ENCODE measurements around the gene NFKB1.

The NFKB1 gene

GRCh38 chr4:102500696-102501446 lies at the start of gene NFKB1:
Gene NFKB1, plus strand, starts transcription at chr4:102501359. Its CDS starts 24,160 bp downstream, at chr4:102525519.
- in situ Hi-C loops (cut with HindIII; ENCODE audit: low sequenced_read_pairs), result no loop called here
- TF ChIP-seq CTCF (IDR thresholded peaks at IDR 0.05; ENCODE audit: low read depth, low read length), result no peak
- DNase-seq (ENCODE audit: low read depth, low spot score), result peak; percentile 71
- peak within 1 kb of the TSS; percentile 88 for H3K4me3 ChIP-seq (ENCODE audit: low read depth, low read length)

DNA sequence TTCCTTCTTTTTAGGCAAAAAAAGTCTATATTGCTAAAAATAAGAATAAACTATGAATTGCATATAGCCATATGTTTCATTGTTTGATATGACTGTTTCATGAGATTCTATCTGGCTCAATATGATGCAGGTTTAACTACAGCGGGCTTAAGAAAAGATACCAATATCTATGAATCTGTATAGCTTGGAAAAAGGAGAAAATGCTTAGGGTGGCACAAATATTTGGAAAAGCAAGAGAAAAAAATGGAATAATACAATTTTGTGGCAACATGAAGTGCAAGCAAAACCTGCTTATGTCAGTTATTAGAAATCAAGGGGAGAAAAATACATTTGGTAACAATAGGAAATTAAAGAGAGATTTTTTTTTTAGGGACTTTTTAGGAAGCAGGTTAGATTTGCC lies 48.3 kb upstream of the NFKB1 start:
- TF ChIP-seq CTCF (IDR thresholded peaks at IDR 0.05; ENCODE audit: low read depth, low read length), result no peak
- in situ Hi-C loops (cut with HindIII; ENCODE audit: low sequenced_read_pairs), result no loop called here
- no peak for DNase-seq (ENCODE audit: low read depth, low spot score)
- no peak overlapping the region for H3K4me3 ChIP-seq (ENCODE audit: low read depth, low read length)

GRCh38 chr4:102453827-102454226 lies 47.3 kb upstream of the NFKB1 start:
- DNase-seq (ENCODE audit: low read depth, low spot score), result no peak
- in situ Hi-C loops (cut with HindIII; ENCODE audit: low sequenced_read_pairs), result no loop called here
- no peak overlapping the region for H3K4me3 ChIP-seq (ENCODE audit: low read depth, low read length)
- no peak for TF ChIP-seq CTCF (IDR thresholded peaks at IDR 0.05; ENCODE audit: low read depth, low read length)

GRCh38 chr4:102454268-102454667 lies 46.9 kb upstream of the NFKB1 start:
- no peak for TF ChIP-seq CTCF (IDR thresholded peaks at IDR 0.05; ENCODE audit: low read depth, low read length)
- H3K4me3 ChIP-seq (ENCODE audit: low read depth, low read length), result no peak overlapping the region
- in situ Hi-C loops (cut with HindIII; ENCODE audit: low sequenced_read_pairs), result no loop called here
- DNase-seq (ENCODE audit: low read depth, low spot score), result no peak

DNA sequence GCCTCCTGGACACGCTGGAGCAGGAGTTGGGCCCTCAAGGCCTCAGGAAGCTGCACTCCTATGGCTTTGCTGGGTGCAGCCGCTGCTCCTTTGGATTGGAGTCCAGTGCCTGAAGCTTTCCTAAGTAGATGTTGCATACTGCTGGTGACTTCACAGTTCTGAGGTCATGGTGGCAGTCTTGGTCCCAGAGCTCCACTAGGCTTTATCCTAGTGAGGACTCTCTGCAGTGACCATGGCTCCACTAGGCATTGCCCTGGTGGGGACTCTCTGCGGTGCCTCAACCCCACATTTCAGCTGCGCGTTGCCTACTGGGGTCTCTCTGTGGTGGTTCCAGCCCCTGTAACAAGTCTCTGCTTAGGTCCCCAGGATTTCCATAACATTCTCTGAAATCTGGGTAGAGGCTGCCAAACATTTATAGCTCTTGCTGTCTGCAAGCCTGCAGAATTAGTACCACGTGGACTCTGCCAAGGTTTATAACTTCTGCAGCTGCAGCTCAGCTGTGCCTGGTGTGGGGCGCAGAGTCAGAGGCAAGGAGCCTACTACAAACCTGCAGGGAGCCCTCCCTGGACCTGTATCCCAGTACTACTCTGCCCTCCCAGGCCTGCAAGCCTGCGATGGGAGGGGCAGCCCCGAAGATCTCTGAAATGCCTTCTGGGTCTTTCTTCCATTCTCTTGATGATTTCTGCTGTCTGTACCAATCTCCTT lies 46.0 kb upstream of the NFKB1 start:
- TF ChIP-seq CTCF (IDR thresholded peaks at IDR 0.05; ENCODE audit: low read depth, low read length), result no peak
- in situ Hi-C loops (cut with HindIII; ENCODE audit: low sequenced_read_pairs), result no loop called here
- H3K4me3 ChIP-seq (ENCODE audit: low read depth, low read length), result no peak overlapping the region
- DNase-seq (ENCODE audit: low read depth, low spot score), result no peak

DNA sequence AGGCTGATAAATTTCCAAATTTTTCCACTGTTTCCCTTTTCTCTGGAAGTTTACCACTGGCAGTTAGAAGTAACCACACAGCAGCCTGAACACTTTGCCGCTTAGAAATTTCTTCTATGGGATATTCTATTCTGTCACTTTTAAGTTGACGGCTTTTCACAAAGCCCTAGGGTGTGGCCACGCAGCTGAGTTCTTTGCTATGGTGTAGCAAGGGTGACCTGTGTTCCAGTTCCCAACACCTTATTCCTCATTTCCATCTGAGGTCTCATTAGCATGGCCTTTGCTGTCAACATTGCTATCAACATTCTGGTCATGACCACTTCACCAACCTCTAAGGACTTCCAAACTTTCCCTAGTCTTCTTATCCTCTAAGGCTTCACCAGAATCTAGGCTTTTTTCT lies 45.4 kb upstream of the NFKB1 start:
- no peak for TF ChIP-seq CTCF (IDR thresholded peaks at IDR 0.05; ENCODE audit: low read depth, low read length)
- in situ Hi-C loops (cut with HindIII; ENCODE audit: low sequenced_read_pairs), result no loop called here
- DNase-seq (ENCODE audit: low read depth, low spot score), result no peak
- no peak overlapping the region for H3K4me3 ChIP-seq (ENCODE audit: low read depth, low read length)
